Smooth muscle cell (in vitro differentiated cells): ENCODE measurements around the gene SAMD11. TPM values are rescaled to one million over a fixed set of nuclear protein-coding genes. Genes with fewer than 3 reads are reported as not detected.
"Not testable (repeated sequence)": the region's sequence is repeated elsewhere in the genome, so short reads cannot be mapped to it uniquely, and the experiment has no call there.

ENCODE experiments used
- DNase-seq: peaks from one replicate; lab custom pipeline; 2025; ENCODE audit not compliant: unreplicated experiment; lab: John Stamatoyannopoulos, UW
- H2AFZ ChIP-seq: fragments of 200-600 bp; sonication (generic); 2 replicates; pipeline ENCODE4 v1.6.0; 2016; ENCODE audit warnings: antibody characterized with exemption, low read depth, mild to moderate bottlenecking
- H3F3A ChIP-seq: fragments of 200-600 bp; sonication (generic); 2 replicates; pipeline ENCODE4 v1.6.0; 2017; ENCODE audit warnings: antibody characterized with exemption, low read depth
- H3K27ac ChIP-seq: fragments of 200-600 bp; sonication (generic); 2 replicates; pipeline ENCODE4 v1.5.1; 2016; ENCODE audit warnings: low read depth, mild to moderate bottlenecking
- H3K27me3 ChIP-seq: fragments of 200-600 bp; sonication (generic); 2 replicates; pipeline ENCODE4 v1.6.1; 2016; ENCODE audit warnings: low read depth, mild to moderate bottlenecking
- H3K36me3 ChIP-seq: fragments of 200-600 bp; sonication (generic); 2 replicates; pipeline ENCODE4 v1.5.1; 2016; ENCODE audit warnings: low read depth
- H3K4me1 ChIP-seq: fragments of 200-600 bp; sonication (generic); 2 replicates; pipeline ENCODE4 v1.5.1; 2016; ENCODE audit warnings: low read depth
- H3K4me2 ChIP-seq: fragments of 200-600 bp; sonication (generic); 2 replicates; pipeline ENCODE4 v1.6.0; 2016; ENCODE audit warnings: mild to moderate bottlenecking
- H3K4me3 ChIP-seq: fragments of 200-600 bp; sonication (generic); 2 replicates; pipeline ENCODE4 v1.5.1; 2016; ENCODE audit warnings: mild to moderate bottlenecking
- H3K79me2 ChIP-seq: fragments of 200-600 bp; sonication (generic); 2 replicates; pipeline ENCODE4 v1.6.0; 2016; ENCODE audit warnings: low read depth, mild to moderate bottlenecking
- H3K9ac ChIP-seq: fragments of 200-600 bp; sonication (generic); 2 replicates; pipeline ENCODE4 v1.6.0; 2016; ENCODE audit warnings: low read depth
- H3K9me3 ChIP-seq: fragments of 200-600 bp; sonication (generic); replicated peaks from 2 replicates; pipeline ENCODE4 v1.5.1; 2016; ENCODE audit warnings: low read depth
- H4K20me1 ChIP-seq: fragments of 200-600 bp; sonication (generic); 2 replicates; pipeline ENCODE4 v1.6.0; 2016; ENCODE audit warnings: low read depth
- CTCF ChIP-seq: fragments of 200-600 bp; sonication (generic); IDR thresholded peaks from 2 replicates; pipeline ENCODE4 v1.5.1; 2017; ENCODE audit warnings: borderline replicate concordance, mild to moderate bottlenecking, antibody characterized with exemption; ENCODE audit not compliant: insufficient read depth, poor library complexity, severe bottlenecking
- WGBS: methylation state at CpG from one replicate; pipeline ENCODE4 v1.1.7; 2016; ENCODE audit warnings: low lambda C conversion rate; 5-methylcytosine and 5-hydroxymethylcytosine counted together
- polyA plus RNA-seq: library from polyadenylated mRNA; unstranded; fragments of >200 nt; fragmentation: Nextera tagmentation; extraction: Ambion mirVana; gene quantifications from 2 replicates; pipeline ENCODE4 v1.2.1, GENCODE V29; 2016
- total RNA-seq: library from RNA; depleted of rRNA; stranded (reverse); fragments of >200 nt; gene quantifications from 2 replicates; pipeline ENCODE4 v1.2.3, GENCODE V29; 2014

Gene SAMD11
- total and polyA plus RNA-seq, 2 experiments from 2014 or later, result 18.0 to 21.1 TPM

- Histone ChIP-seq H4K20me1 (no peaks in the 10 kb centered on the region), H3F3A (no peaks in the 10 kb centered on the region), H3K9me3 (no peaks in the 10 kb centered on the region), H3K4me1 (no peaks in the 10 kb centered on the region), H3K27ac (no peak overlapping the region), H3K4me2 (no peak overlapping the region), H2AFZ (no peak overlapping the region), H3K9ac (no peak overlapping the region), H3K36me3 (no peaks in the 10 kb centered on the region), H3K4me3 (no peak overlapping the region), H3K79me2 (no peaks in the 10 kb centered on the region), H3K27me3 (peaks cover 5% of the 10 kb centered on the region)
- TF ChIP-seq CTCF, result no peak
- WGBS, result 79% methylated on average over 7 of the region's 9 CpGs
- no peak for DNase-seq
Measured at GRCh38 chr1:975365-975764, 51.6 kb downstream of the SAMD11 start.

GRCh38 chr1:975896-976683, 52.4 kb downstream of the SAMD11 start:
- 7% methylated on average over 35 of the region's 40 CpGs for WGBS
- peak overlapping the region; percentile 78 for H3K4me2 ChIP-seq
- H3K27me3 ChIP-seq, result no peaks in the 10 kb centered on the region
- peak overlapping the region; percentile 21 for H3K4me3 ChIP-seq
- no peaks in the 10 kb centered on the region for H3K9me3 ChIP-seq
- DNase-seq, result peak; percentile 33
- H3F3A ChIP-seq, result no peaks in the 10 kb centered on the region
- H2AFZ ChIP-seq, result no peak overlapping the region
- H3K79me2 ChIP-seq, result no peaks in the 10 kb centered on the region
- no peaks in the 10 kb centered on the region for H4K20me1 ChIP-seq
- no peak overlapping the region for H3K27ac ChIP-seq
- H3K9ac ChIP-seq, result no peak overlapping the region
- TF ChIP-seq CTCF, result peak; percentile 48
- H3K4me1 ChIP-seq, result no peaks in the 10 kb centered on the region
- no peaks in the 10 kb centered on the region for H3K36me3 ChIP-seq

GRCh38 chr1:976791-977190, 53.1 kb downstream of the SAMD11 start:
- H3K79me2 ChIP-seq, H3K36me3 ChIP-seq, H3F3A ChIP-seq, H3K9ac ChIP-seq, H3K4me3 ChIP-seq, H3K27me3 ChIP-seq, H3K4me2 ChIP-seq, DNase-seq, H4K20me1 ChIP-seq, H3K4me1 ChIP-seq, H2AFZ ChIP-seq, H3K9me3 ChIP-seq, H3K27ac ChIP-seq: not testable (repeated sequence)
- 93% methylated on average over 3 of the region's 39 CpGs for WGBS

- H3K9ac ChIP-seq, result no peak overlapping the region
Measured at GRCh38 chr1:978069-978834, 54.5 kb downstream of the SAMD11 start.

More at GRCh38 chr1:978069-978834, 54.5 kb downstream of the SAMD11 start:
- Histone ChIP-seq H3K4me2 (no peak overlapping the region), H2AFZ (no peak overlapping the region), H3K4me1 (no peaks in the 10 kb centered on the region), H3K36me3 (no peaks in the 10 kb centered on the region), H3K27me3 (peaks cover 8% of the 10 kb centered on the region), H3K9me3 (no peaks in the 10 kb centered on the region), H3K4me3 (no peak overlapping the region), H3F3A (no peaks in the 10 kb centered on the region), H3K79me2 (no peaks in the 10 kb centered on the region), H3K27ac (no peak overlapping the region), H4K20me1 (no peaks in the 10 kb centered on the region)
- no peak for DNase-seq
- no peak for TF ChIP-seq CTCF
- 92% methylated on average over 31 of the region's 44 CpGs for WGBS
